Fibroblast of villous mesenchyme (primary cell): Measurements from ENCODE around the gene CARNS1. TPM values are rescaled to one million over a fixed set of nuclear protein-coding genes. Genes with fewer than 3 reads are reported as not detected.

Experiments used
- DNase-seq: peaks from one replicate; pipeline ENCODE4 v3.0.0-alpha.2; 2010; ENCODE audit warnings: low read depth
- H3K4me3 ChIP-seq: 2 replicates; pipeline ENCODE4 v1.5.1; 2011; ENCODE audit warnings: low read depth, mild to moderate bottlenecking, low read length
- CTCF ChIP-seq: IDR thresholded peaks from 2 replicates; pipeline ENCODE4 v1.5.1; 2012; ENCODE audit warnings: low read depth, mild to moderate bottlenecking, low read length; ENCODE audit not compliant: insufficient read depth
- total RNA-seq: library from RNA; depleted of rRNA; stranded (reverse); fragments of >200 nt; gene quantifications from 2 replicates; pipeline ENCODE4 v1.2.3, GENCODE V29; 2012

The CARNS1 gene
- total RNA-seq, 1 donor = not detected

GRCh38 chr11:67406969-67407687, 8.3 kb upstream of the CARNS1 start:
- no peak for DNase-seq
- TF ChIP-seq CTCF = no peak
- no peak overlapping the region for H3K4me3 ChIP-seq

DNA sequence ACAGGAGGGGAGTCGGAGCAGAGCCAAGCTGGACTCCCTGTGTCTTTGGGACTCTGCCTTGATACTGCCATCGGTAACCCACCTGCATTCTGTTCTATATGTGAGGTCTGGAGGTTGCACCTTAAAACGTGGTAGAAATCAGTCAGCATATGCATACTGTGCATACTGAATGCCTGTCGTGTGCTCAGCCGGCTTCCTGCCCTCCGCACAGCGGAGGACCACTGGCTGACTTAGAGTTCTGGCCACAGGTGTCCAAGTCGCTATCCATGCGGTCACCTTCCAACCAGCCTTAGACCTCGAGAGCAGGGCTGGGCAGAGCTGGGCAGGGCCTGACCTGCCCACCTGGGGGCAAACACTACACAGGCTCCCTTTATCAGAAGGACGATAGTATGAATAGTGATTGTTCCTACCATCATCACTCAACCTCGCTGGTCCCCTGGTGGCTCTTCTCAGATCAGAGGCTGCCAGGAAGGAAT, 7.8 kb upstream of the CARNS1 start:
- no peak for TF ChIP-seq CTCF
- no peak for DNase-seq
- H3K4me3 ChIP-seq = no peak overlapping the region

DNA sequence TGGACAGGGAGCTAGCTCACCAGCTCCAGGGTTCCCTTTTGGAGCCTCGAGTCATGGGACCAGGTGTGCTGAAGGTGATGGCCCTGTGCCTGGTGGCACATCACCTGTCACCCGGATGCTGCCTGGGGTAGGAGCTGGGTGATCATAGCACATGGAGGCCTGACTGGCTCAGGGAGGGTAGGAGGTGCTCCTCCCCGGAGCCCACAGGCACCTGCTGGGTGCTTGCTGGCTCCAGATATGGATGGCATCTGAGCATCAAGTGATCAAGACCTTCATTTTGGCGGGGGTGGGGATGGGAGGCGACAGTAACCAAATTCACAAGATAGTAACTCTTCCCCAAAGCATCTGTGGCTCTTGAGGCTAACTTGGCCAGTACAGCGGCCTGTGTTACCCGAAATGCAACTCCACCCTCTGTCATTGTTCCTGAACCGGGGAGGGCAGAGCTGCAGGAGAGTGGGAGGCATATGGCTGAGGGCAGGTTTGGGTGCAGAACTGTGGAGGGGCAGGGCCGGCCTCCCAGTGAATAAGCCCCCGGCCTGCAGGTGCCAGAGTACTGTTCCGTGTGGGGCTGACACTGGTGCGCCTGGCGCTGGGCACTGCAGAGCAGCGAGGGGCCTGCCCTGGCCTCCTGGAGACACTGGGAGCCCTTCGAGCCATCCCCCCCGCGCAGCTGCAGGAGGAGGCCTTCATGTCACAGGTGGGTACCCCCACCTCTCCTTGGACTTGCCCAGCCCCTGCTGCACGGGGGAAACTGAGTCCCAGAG, 6.9 kb upstream of the CARNS1 start:
- no peak for TF ChIP-seq CTCF
- no peak for DNase-seq
- H3K4me3 ChIP-seq = no peak overlapping the region

DNA sequence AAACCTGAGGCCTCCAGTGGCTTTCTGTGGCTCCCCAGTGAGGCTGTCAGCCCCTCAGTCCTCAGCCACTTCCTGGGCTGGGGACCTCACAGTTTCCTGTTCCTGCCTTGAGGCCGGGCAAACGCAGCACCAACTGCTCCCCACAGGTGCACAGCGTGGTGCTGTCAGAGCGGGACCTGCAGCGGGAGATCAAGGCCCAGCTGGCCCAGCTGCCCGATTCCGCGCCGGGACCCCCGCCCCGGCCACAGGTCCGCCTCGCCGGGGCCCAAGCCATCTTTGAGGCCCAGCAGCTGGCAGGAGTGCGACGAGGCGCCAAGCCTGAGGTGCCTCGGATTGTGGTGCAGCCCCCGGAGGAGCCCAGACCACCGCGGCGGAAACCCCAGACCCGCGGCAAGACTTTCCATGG, 6.2 kb upstream of the CARNS1 start:
- no peak overlapping the region for H3K4me3 ChIP-seq
- DNase-seq = no peak
- no peak for TF ChIP-seq CTCF

DNA sequence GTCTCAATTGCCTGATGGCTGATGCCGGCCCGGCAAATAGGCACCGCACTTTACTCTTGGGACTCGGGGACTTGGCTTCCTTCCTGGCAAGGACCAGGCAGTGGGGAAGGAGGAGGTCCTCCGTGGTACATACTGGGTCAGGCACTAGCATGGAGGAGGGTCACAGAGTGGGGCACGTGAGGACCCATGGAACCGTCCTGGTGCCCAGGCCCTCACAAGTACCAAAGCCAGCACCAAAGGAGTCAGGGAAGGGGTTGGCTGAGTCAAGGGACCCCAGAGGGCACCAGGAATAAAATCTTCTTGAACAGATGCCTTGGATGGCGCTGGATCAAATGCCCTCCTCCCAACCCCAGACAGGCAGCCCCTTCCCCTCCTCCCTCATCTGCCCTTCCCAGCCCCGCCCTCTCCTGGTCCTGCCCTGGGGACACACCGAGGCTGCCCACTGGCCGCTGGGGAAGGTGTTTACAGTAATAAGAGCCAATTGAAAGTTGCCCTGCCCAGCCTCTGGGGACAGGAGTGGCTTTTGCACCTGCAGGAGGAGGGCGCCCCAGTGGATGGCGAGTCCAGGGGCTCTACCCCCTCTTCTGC, 5.6 kb upstream of the CARNS1 start:
- no peak for TF ChIP-seq CTCF
- DNase-seq = no peak
- no peak overlapping the region for H3K4me3 ChIP-seq

DNA sequence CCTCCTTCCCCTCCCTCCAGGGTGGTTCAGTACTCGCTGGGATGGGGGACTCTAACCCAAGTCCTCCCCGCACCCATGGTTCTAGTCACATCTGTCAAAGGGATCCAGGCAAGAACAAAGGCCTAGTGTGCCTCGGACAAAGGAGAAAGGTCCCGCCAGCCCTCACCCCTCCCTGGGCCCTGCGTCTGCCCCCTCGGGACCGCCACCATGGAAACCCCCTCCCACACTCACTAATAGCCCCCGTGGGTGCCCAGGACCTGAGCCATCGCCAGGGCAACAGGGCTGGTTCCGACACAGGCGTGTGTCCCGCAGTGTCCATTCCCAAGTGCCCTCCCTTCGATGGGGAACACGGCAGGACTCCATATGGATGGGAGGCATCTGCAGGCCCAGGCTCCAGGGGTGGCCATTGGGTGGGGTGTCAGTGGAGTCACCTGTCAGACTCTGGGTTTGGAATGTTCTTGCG, 5.1 kb upstream of the CARNS1 start:
- H3K4me3 ChIP-seq = no peak overlapping the region
- no peak for TF ChIP-seq CTCF
- no peak for DNase-seq
